Measurements from ENCODE around the gene UTP4. TPM values are rescaled to one million over a fixed set of nuclear protein-coding genes. Genes with fewer than 3 reads are reported as not detected.
A peak's percentile ranks its signal among the peaks of the same experiment; 100 is the strongest.

Gene UTP4
- total RNA-seq: 10 to 100 TPM; 57.7 to 82.3 TPM

DNA sequence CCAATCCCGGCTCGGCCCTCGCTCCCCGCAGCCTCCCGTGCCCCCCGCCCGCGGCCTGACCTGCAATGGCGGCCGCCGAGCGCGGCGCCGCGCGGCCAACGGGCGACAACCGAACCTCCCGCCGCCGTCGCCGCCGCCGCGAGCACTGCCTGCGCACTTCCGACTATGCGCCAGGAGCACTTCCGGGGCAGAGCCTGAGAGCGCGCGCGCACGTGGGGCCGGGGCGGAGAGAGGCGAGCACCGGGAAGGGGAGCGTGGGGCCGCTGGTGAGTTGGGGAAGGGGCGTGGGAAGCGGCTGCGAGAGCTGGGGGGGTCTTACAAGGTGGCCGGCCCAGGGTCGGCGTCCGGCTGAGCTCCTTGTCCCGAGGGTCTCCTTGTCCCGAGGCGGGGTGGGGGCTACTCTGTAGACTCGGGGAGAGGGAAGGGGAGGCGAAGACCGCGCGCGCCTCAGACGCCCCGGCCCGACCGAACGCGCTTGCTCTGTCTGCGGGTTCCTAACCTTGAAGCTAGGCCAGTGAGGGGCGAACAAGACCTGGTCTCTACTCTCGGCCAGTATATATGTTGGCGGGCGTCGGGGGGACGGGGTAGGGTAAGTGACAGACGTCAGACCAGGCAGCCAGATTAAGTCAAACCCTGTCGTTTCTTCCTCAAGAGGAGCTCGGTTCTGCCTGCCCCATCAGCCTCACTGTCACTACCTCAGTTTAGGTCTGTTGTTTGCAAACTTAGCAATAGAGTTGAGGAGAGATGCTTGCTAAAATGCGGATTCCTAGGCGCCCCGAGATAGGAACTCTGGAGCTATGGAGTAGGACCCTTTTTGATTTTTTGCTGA is at the start of gene UTP4, which contains the start of gene CHTF8:
Gene UTP4 (plus strand): TSS at position 226 of the 829 bp plus-strand sequence. CDS start 811 bp downstream, outside the sequence.
Gene CHTF8 (minus strand): TSS at position 165 of the 829 bp plus-strand sequence. CDS start 11,130 bp downstream, outside the sequence.
- Mint-ChIP-seq H3K4me1 (peaks cover 51% of the 10 kb centered on the region), H3K27me3 (no peaks in the 10 kb centered on the region), H3K27ac (peak within 1 kb of the TSS; percentile 87), H3K4me3 (peak within 1 kb of the TSS; percentile 95), H3K36me3 (peaks cover 23% of the 10 kb centered on the region), H3K9me3 (ENCODE audit: low read depth) (no peaks in the 10 kb centered on the region)
- CTCF ChIA-PET: interaction anchor here (0.8 to 2.9 kb wide), 5 partner anchors 8 to 178 kb away, joined by 3 to 18 read pairs (median 4); partner anchors contain the start of gene SNTB2
- ATAC-seq: peak; percentile 95
- peak; percentile 91 for DNase-seq

DNA sequence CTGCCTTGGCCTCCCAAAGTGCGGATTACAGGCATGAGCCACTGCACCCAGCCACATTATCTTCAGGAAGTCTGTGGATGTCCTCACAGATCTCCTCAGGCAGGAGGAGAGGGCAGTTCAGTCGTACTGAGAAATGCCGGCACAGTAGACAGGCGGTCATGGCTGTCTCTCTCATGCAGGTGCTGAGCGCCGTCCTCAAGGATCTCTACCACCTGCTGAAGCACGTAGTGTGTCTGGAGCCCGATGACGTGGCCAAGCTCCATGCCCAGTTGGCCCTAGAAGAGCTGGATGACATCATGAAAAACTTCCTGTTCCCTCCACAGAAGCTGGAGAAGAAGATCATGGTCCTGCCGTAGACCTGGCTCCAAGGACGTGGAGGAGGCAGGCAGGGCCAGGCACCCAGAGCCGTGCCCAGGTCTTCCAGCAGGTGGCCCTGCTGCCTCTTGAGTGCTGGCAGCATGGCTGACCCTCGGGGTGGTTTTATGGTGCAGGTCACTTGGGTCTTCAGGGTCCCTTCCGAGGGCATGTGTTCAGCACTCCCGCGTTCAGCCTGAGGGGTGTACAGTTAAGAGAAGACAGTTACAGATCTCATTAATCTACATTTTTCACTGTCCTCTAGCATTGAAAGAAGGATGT is 49.0 kb upstream of the UTP4 start:
- ATAC-seq: no peak
- no peak for DNase-seq
- Mint-ChIP-seq H3K27me3 (no peaks in the 10 kb centered on the region), H3K4me3 (no peak overlapping the region), H3K27ac (no peak overlapping the region), H3K36me3 (peaks cover 4% of the 10 kb centered on the region), H3K9me3 (ENCODE audit: low read depth) (no peaks in the 10 kb centered on the region), H3K4me1 (peaks cover 11% of the 10 kb centered on the region)
- CTCF ChIA-PET: no interaction called here

DNA sequence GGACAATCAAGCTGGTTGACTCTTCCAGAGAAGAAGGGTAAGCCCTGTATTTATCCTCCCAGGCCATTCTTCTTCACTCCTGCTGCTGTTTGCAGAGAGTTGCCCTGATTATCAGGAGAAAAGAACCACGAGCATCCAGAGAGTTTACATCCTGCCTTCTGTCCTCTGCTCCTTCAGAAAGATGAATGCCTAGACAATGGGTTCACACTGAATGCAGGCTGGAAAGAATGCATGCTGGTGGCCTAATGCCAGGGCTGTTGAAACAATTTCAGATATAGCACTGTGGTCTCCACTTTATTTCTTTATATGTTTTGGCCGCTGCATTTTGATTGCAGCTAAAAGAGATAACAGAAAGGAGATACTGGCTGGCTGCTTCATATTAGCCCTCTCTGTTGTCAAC is 48.2 kb upstream of the UTP4 start:
- CTCF ChIA-PET: interaction anchor here (0.5 to 1.2 kb wide), 2 partner anchors 182 to 1372 kb away, joined by 3 read pairs; no protein-coding TSS in a partner anchor
- H3K4me3 Mint-ChIP-seq: no peak overlapping the region
- no peaks in the 10 kb centered on the region for H3K27me3 Mint-ChIP-seq
- ATAC-seq (no peak), DNase-seq (no peak)
- no peak overlapping the region for H3K27ac Mint-ChIP-seq
- H3K36me3 Mint-ChIP-seq: peaks cover 4% of the 10 kb centered on the region
- H3K4me1 Mint-ChIP-seq: peaks cover 20% of the 10 kb centered on the region
- no peaks in the 10 kb centered on the region for H3K9me3 Mint-ChIP-seq (ENCODE audit: low read depth)

DNA sequence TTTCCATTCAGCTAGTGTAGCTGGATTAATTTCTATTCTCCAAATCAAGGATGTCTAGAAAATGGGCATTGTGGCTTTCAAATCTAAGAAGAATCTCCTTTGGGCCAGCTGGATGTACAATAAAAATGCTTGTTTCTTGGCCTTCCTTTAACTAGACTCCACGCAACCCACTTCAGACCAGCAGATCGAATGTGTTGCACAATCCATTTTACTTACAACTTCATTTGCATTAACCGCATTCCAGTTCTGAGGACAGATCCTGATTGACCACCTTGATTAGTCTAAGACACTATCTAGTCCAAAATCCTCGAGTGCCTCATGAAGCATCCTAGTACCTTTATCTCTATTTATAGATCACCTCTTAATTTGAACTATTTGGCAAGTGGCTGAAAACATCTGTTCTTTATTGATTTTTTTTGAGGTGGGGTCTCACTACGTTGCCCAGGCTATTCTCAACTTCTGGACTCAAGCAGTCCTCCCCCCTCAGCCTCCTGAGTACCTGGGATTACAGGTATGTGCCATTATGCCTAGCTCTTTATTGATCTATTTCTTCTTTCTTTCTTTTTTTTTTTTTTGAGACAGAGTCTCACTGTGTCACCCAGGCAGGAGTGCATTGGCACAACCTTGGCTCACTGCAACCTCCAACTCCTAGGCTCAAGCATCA is 47.3 kb upstream of the UTP4 start:
- H3K9me3 Mint-ChIP-seq (ENCODE audit: low read depth): no peaks in the 10 kb centered on the region
- peaks cover 4% of the 10 kb centered on the region for H3K36me3 Mint-ChIP-seq
- H3K27ac Mint-ChIP-seq: no peak overlapping the region
- no peaks in the 10 kb centered on the region for H3K27me3 Mint-ChIP-seq
- DNase-seq (no peak), ATAC-seq (no peak)
- CTCF ChIA-PET: interaction anchor here (0.5 to 1.2 kb wide), 2 partner anchors 183 to 1371 kb away, joined by 3 read pairs; no protein-coding TSS in a partner anchor
- H3K4me1 Mint-ChIP-seq: peaks cover 27% of the 10 kb centered on the region
- H3K4me3 Mint-ChIP-seq: no peak overlapping the region

DNA sequence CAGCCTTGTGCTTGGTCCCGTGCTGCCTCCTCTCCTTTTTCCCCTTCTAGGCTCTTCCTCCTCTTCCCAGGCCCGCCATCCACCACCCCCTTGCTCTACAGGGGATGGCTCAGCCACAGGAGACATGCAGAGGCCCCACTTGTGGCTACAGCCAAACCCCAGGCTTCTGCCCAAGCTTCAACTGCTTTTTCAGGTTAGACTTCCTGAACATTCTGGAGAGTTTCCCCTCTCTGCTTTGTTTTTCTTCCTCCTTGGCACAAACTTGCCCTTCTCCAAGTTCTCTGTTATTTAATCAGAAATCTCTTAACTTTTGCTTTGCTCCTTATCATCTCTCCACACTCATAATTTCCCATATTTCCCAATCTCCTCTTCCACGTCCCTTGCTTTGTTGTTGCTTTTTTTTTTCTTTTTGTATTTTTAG is 45.3 kb upstream of the UTP4 start:
- Mint-ChIP-seq H3K4me1 (peaks cover 31% of the 10 kb centered on the region), H3K27me3 (peaks cover 11% of the 10 kb centered on the region), H3K4me3 (no peak overlapping the region), H3K9me3 (ENCODE audit: low read depth) (no peaks in the 10 kb centered on the region), H3K27ac (no peak overlapping the region), H3K36me3 (peaks cover 4% of the 10 kb centered on the region)
- DNase-seq (no peak), ATAC-seq (no peak)
- CTCF ChIA-PET: no interaction called here

DNA sequence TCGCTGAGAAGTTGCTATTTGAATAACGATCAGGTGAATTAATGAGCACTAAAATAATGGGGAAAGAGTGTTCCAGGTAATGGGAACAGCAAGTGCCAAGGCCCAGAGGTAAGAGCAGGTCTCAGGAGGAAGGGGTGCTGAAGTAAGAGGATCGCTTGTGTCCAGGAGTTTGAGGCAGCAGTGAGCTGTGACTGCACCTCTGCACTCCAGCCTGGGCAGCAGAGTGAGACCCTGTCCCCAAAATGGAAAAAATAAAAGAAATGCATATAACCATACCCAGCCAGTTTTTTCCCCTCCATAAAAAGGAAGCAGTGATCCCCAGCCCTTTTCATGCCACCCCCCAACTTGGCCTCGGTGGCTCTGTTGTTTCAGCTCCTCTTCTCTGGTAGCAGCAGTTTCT is 43.8 kb upstream of the UTP4 start:
- CTCF ChIA-PET: interaction anchor here (1.2 to 2.6 kb wide), 2 partner anchors 17 to 35 kb away, joined by 4 to 9 read pairs; partner anchors contain the start of gene HAS3
- DNase-seq (no peak), ATAC-seq (peak; percentile 15)
- H3K27ac Mint-ChIP-seq: no peak overlapping the region
- peaks cover 4% of the 10 kb centered on the region for H3K36me3 Mint-ChIP-seq
- H3K9me3 Mint-ChIP-seq (ENCODE audit: low read depth): no peaks in the 10 kb centered on the region
- H3K27me3 Mint-ChIP-seq: peaks cover 11% of the 10 kb centered on the region
- H3K4me3 Mint-ChIP-seq: no peak overlapping the region
- peaks cover 31% of the 10 kb centered on the region for H3K4me1 Mint-ChIP-seq

DNA sequence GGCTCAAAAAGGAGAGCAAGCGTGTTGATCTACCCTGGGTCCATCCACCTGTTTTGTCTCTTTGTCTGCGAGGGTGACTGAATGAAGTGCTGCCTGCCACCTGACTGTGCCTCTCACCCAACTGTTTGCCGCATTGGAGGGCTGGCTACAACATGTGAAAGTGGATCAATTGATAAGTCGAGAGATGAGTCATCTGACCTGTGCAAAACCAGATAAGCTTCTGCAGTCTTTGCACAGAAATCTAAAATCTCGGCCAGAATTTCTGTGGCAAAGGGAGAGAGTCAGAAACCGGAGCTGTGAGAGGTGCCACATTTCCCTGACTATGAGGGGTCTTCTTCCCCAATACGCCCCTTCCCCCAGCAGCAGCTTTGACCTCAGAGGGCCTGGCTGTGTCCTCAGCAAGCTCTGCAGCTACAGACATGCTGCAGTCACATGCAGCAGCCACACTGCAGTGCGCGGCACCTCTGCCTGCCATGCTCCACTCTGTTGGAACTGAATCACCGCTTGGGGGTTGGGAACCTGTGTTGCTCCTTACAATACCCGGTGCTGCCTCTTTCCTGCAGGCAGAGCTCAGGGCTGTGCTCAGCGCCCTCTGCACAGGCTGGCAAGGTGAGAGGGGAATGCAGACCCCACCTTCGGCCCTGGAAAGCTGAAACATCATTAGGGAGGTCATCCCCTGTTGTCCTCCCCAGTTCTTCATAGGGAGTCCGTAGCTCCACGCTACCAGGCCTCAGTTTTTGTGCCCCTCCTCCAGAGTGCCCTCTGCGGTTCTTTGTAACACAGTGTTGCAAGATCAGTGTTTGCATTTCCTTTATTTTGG is 43.1 kb upstream of the UTP4 start:
- peaks cover 4% of the 10 kb centered on the region for H3K36me3 Mint-ChIP-seq
- peaks cover 14% of the 10 kb centered on the region for H3K27me3 Mint-ChIP-seq
- peaks cover 31% of the 10 kb centered on the region for H3K4me1 Mint-ChIP-seq
- no peaks in the 10 kb centered on the region for H3K9me3 Mint-ChIP-seq (ENCODE audit: low read depth)
- CTCF ChIA-PET: interaction anchor here (0.6 to 2.6 kb wide), 3 partner anchors 16 to 35 kb away, joined by 3 to 9 read pairs (median 4); partner anchors contain the start of gene HAS3
- DNase-seq (peak; percentile 76), ATAC-seq (peak; percentile 93)
- H3K27ac Mint-ChIP-seq: no peak overlapping the region
- no peak overlapping the region for H3K4me3 Mint-ChIP-seq

DNA sequence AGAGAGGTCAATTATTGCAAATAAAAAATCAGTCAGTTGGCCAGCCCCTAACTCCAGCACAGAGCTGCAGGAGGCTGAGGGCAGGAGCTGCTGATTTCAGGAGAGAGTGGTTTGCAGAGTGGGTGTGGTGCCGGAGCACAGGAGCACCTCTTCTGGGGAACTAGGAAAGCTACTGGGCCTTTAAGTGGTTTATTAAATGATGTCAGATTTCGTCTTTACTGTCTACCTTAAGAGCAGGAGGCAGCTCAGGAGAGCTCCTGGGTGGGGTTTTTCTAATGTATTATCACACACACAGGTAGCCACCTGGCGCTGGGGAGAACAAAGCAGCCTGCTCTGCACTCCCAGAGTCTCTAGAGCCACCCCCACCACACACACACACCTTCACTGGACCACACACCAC is 38.5 kb upstream of the UTP4 start:
- Mint-ChIP-seq H3K4me1 (peaks cover 14% of the 10 kb centered on the region), H3K27me3 (peaks cover 15% of the 10 kb centered on the region), H3K36me3 (no peaks in the 10 kb centered on the region), H3K9me3 (ENCODE audit: low read depth) (no peaks in the 10 kb centered on the region), H3K27ac (no peak overlapping the region), H3K4me3 (no peak overlapping the region)
- no peak for DNase-seq
- CTCF ChIA-PET: interaction anchor here (0.9 to 1.4 kb wide), 2 partner anchors 12 to 19 kb away, joined by 3 to 5 read pairs; partner anchors contain the start of gene HAS3
- no peak for ATAC-seq

DNA sequence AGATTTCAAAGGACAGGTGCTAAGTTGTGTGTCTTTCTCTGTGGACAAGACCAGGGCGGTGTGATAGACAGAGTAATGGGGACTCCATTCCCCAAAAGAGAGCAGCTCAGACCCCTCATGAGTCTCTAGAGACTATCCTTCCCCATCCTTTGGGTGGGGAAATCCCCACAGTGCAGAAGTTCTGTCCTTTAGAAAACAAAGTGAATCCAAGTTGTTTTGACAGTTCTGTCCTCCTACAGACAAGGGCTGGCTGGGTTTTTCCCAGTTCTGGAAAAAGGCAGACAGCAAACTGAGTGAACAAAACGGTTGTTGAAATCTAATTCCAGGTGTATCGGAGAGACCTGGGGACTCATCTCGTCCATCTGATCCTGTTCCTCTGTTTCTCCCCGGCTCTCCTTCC is 37.9 kb upstream of the UTP4 start:
- CTCF ChIA-PET: interaction anchor here (0.7 kb wide), 1 partner anchor 359 kb away, joined by 5 read pairs; no protein-coding TSS in a partner anchor
- Mint-ChIP-seq H3K4me3 (no peak overlapping the region), H3K36me3 (no peaks in the 10 kb centered on the region), H3K9me3 (ENCODE audit: low read depth) (no peaks in the 10 kb centered on the region), H3K27ac (no peak overlapping the region), H3K4me1 (peaks cover 8% of the 10 kb centered on the region), H3K27me3 (peaks cover 15% of the 10 kb centered on the region)
- DNase-seq (no peak), ATAC-seq (no peak)

DNA sequence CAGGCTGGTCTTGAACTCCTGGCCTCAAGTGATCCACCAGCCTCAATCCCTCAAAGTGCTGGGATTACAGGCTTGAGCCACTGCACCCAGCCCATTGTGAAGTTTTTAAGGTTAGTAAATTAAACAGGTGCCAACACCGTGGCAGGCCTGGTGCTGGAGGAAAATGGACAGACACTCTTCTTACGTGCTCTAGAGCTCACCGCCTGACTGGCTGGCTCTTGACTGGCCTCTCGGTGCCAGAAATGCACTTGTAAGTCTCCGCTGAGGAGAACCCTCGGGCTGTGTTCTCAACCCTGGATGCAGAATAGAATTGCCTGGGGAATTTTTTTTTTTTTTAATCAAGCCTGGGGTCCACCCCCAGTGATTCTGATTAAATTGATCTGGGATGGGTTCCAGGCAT is 37.3 kb upstream of the UTP4 start:
- H3K4me1 Mint-ChIP-seq: peaks cover 3% of the 10 kb centered on the region
- H3K9me3 Mint-ChIP-seq (ENCODE audit: low read depth): no peaks in the 10 kb centered on the region
- H3K27me3 Mint-ChIP-seq: peaks cover 18% of the 10 kb centered on the region
- CTCF ChIA-PET: interaction anchor here (0.7 kb wide), 1 partner anchor 358 kb away, joined by 5 read pairs; no protein-coding TSS in a partner anchor
- ATAC-seq (no peak), DNase-seq (no peak)
- no peak overlapping the region for H3K27ac Mint-ChIP-seq
- H3K36me3 Mint-ChIP-seq: no peaks in the 10 kb centered on the region
- no peak overlapping the region for H3K4me3 Mint-ChIP-seq

DNA sequence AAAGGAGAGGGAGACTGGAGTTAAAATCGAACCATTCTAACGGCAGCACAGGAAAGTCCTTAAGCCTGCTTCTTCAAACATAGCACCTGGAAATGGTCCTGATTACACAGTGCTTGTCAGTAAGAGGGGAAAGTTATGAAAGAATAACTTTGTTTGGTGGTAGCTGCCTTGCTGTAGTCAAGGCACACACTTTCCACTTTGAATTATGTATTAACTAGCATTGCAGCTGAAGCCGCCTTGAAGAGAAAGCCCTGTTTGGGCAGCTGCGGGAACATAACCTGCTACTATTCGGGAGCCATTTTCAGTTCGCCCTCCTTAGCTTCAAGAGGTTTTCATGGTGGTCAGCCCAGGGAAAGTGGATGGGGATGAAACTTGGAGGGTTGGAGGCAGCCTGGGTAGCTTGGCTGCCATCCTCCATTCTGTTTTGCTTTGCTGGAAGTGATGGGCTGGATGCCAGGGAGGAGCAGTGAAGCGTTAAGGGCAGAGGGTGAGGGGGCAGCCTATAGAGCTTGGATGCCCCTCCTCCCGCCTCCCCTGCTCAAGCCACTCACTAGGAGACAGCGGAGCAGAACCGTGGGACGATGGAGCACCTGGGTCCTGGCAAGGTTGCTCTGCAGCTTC is 32.3 kb upstream of the UTP4 start:
- CTCF ChIA-PET: no interaction called here
- Mint-ChIP-seq H3K27ac (no peak overlapping the region), H3K4me3 (no peak overlapping the region), H3K36me3 (no peaks in the 10 kb centered on the region), H3K4me1 (peaks cover 1% of the 10 kb centered on the region), H3K27me3 (peaks cover 26% of the 10 kb centered on the region), H3K9me3 (ENCODE audit: low read depth) (no peaks in the 10 kb centered on the region)
- DNase-seq (no peak), ATAC-seq (no peak)

Measured in activated CD8-positive, alpha-beta memory T cell treated with anti-CD3 and anti-CD28 coated beads, Interleukin-2, amount 10 ng/mL, durations not matched to agents 7 days and 5 days (primary cell).